Right lobe of liver (tissue), 4 donors: ENCODE measurements around the gene RASGRP3.

Experiments
- CTCF ChIP-seq, 4 donors: fragments of 200-600 bp in 3 of 4; fragments of 450-650 bp in 1 of 4; IDR thresholded peaks; one replicate each; pipeline versions ENCODE4 v1.5.1 to v1.8.0; 2016 to 2022; ENCODE audit warnings: antibody characterized with exemption in 4 of 4, mild to moderate bottlenecking in 2 of 4
- POLR2A ChIP-seq: fragments of 450-650 bp; IDR thresholded peaks from one replicate; pipeline ENCODE4 v1.6.1; 2017; ENCODE audit warnings: antibody characterized with exemption, mild to moderate bottlenecking
- donor health status: DM: no; HTN: no; CAD: no.
- donor health status: DM: no; HTN: no; CAD: no.
- donor health status: DM: no; HTN: yes; CAD: no.

GRCh38 chr2:33526921-33527320 is 50.5 kb downstream of the RASGRP3 start:
- TF ChIP-seq CTCF (IDR thresholded peaks at IDR 0.05): no peak
- no peak for TF ChIP-seq POLR2A
